HL-60/S4 treated with retinoic acid at 250 ng/mL for 4 days and 3 days (cell line): ENCODE results near the gene MAGI2.

Source experiments
- in situ Hi-C: fragments of 300-500 bp; cut with MboI; formaldehyde crosslinking; loops from 2 replicates; pipeline ENCODE4 v1.7.0; 2022; ENCODE audit warnings: low sequenced_read_pairs

Gene MAGI2

GRCh38 chr7:78760620-78761355 lies 692.7 kb downstream of the MAGI2 start:
- in situ Hi-C loops = no loop called here

GRCh38 chr7:78752554-78752953 lies 700.9 kb downstream of the MAGI2 start:
- in situ Hi-C loops = no loop called here

GRCh38 chr7:78751253-78751652 lies 702.2 kb downstream of the MAGI2 start:
- in situ Hi-C loops = no loop called here

DNA sequence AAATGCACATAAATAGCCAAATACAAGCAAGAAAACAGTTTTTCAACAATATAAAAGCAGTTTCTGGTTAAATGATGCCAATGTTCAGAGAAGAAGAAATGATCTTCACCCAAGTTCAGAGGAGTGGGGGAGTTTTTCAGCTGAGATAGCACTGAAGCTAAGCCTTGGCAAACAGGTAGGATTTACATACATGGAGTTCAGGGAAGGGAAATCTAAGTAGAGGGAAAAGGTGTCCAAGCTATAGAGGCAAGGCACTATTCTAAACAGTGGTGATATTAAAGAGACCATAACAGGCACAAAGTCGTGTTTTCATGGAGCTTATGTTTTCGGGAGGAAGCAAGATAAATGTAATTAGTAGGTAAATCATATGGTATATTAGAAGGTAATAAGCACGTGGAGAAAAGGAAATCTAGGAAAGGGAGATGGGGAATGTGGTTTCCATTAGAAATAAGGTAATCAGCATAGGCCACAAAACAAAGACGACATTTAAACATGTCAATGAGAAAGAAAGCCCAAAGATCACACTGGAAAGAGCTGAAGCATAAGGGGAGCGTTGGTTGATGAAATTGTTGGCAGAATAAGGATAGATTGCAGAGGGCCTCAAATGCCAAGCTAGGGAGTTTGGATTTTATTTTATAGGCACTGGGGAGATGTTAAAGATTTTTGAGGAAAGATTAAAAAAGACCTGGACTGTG lies 704.3 kb downstream of the MAGI2 start:
- in situ Hi-C loops = no loop called here

DNA sequence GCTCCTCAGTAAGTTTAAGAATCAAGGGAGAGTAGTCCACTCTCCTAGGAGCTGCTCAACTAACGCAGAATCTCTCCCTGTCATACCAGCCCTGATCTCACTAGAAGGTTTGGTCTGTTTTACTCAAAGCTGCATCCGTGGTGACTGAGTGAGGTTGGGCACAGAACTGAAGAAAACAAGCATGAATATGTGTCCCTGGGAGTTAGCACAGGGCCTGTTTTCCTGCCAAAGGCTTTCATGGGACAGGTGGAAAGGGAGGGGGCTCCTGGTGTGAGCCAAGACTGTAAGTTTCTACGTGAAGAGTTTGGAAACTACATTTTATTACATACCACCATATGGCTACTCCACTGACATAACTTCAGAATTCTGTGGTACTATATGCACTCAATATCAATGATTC lies 705.9 kb downstream of the MAGI2 start:
- in situ Hi-C loops = no loop called here

DNA sequence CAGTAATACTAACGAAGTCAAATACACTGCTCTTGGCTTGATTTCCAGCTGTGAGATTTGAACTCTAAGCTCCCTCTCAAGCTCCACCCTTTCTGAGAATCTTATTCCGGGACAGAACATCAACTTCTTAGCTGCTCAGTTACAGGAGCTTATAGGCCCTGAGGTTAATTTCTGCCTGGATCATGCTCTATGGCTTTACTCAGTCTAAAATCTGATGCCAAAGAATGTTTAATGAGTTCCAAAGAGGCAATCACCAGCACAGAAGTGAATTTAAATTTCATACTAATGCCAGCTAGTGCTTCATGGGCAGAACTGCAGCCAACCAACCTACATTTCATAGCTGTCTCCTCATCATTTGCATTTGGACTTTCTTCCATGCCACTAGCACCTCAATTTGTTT lies 707.2 kb downstream of the MAGI2 start:
- in situ Hi-C loops = no loop called here

DNA sequence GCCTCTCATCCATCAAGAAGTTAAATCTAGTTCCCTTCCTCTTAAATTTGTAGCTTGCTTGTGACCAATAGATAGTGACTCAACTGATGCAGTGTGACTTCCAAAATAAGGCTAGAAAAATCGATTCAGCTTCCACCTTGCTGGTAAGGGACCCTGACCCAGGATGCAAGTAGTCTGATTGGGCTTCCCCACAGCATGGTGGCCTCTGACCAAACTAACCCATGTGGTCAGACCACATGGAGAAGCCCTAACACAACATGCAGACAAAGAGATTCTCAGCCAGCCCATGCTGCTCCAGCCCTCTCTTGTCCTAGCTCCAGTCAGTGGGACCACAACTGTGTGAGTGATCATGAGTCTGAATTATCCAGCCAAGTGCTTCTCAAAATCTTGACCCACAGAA lies 710.8 kb downstream of the MAGI2 start:
- in situ Hi-C loops = no loop called here

GRCh38 chr7:78736548-78736947 lies 716.9 kb downstream of the MAGI2 start:
- in situ Hi-C loops = no loop called here

DNA sequence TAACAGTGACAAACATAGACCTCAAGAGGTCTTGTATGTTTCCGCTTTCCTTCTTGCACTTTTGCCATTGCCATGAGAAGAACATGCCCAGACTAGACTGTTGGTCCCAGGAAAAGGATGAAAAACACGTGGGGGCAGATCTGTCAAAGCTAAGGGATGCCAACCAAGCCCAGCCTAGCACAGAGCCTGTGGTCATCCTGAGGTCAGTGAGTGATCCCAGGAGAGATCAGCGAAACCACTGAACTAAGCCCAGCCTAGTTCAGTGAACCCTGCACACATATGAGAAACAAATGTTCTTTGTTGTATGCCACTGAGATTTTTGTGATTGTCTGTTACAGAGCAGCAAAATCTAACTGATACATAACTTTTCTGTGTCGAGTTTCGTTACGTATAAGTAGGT lies 718.8 kb downstream of the MAGI2 start:
- in situ Hi-C loops = no loop called here

DNA sequence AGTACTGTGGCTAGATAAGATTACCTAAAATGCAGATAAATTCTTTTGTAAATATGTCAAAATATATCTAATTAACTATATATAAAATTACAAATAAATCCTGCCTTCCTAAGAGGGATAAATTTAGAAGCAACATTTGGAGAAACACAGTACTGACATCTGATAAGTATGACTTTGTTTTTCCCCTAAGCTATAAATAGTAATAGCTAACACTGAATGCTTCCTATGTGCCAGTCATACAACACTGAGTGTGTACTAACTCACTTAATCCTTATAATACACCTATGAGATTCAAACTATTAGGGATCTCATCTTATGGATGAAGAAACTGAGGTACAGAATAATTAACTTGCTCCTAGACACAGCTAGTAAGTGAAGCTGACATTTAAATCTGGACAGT lies 733.4 kb downstream of the MAGI2 start:
- in situ Hi-C loops = no loop called here

GRCh38 chr7:78718212-78718611 lies 735.3 kb downstream of the MAGI2 start:
- in situ Hi-C loops = no loop called here

GRCh38 chr7:78716876-78717275 lies 736.6 kb downstream of the MAGI2 start:
- in situ Hi-C loops = no loop called here

- in situ Hi-C loops = no loop called here
Observed at GRCh38 chr7:78714356-78714755, 739.1 kb downstream of the MAGI2 start.

- in situ Hi-C loops = no loop called here
Observed at GRCh38 chr7:78712111-78712510, 741.4 kb downstream of the MAGI2 start.

GRCh38 chr7:78709658-78710057 lies 743.8 kb downstream of the MAGI2 start:
- in situ Hi-C loops = no loop called here

DNA sequence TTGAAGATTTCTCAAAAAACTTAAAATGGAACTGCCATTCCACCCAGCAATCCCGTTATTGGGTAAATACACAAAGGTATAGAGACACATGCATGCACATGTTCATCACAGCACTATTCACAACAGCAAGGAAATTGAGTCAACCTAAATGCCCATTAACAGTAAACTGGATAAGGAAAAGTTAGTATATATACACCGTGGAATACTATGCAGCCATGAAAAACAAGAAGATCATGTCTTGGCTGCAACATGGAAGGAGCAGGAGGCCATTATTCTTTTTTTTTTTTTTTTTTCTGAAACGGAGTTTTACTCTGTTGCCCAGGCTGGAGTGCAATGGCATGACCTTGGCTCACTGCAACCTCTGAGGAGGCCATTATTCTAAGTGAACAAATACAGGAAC lies 749.0 kb downstream of the MAGI2 start:
- in situ Hi-C loops = no loop called here

GRCh38 chr7:78703391-78703790 lies 750.1 kb downstream of the MAGI2 start:
- in situ Hi-C loops = no loop called here

GRCh38 chr7:78702770-78703169 lies 750.7 kb downstream of the MAGI2 start:
- in situ Hi-C loops = no loop called here

GRCh38 chr7:78695826-78696225 lies 757.6 kb downstream of the MAGI2 start:
- in situ Hi-C loops = no loop called here

DNA sequence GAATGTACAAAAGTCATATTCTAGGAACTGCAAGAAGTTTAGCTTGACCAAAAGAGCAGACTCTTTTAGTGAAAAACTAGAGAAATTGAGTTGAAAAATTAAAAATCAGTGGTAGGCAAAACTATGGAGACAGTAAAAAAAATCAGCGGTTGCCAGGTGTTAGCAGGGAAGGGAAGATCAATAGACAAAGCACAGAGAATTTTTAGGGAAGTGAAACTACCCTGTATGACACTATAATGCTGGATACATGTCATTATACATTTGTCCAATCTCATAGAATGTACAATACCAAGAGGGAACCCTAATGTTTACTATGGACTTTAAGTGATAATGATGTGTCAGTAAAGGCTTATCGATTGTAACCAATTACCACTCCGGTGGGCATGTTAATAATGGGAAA lies 761.9 kb downstream of the MAGI2 start:
- in situ Hi-C loops = no loop called here

GRCh38 chr7:78690174-78690573 lies 763.3 kb downstream of the MAGI2 start:
- in situ Hi-C loops = no loop called here

DNA sequence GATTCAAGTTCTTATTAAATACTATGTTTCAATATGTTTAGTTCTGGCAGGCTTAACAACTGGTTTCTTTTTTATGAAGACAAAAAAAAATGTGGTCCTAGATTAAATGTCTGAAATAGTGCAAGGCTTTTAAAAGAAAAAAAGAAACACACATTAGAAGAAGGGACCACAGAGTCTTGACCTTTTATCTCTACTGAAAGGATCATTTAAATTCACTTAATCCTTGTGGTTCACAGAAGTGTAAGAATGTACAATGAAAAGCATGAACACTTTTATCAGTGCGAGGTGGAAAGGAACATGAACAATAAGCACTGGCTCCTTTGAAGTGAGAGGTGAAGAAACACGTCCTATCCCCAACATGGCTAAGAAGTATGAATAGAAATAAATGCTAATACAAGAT lies 765.1 kb downstream of the MAGI2 start:
- in situ Hi-C loops = no loop called here

DNA sequence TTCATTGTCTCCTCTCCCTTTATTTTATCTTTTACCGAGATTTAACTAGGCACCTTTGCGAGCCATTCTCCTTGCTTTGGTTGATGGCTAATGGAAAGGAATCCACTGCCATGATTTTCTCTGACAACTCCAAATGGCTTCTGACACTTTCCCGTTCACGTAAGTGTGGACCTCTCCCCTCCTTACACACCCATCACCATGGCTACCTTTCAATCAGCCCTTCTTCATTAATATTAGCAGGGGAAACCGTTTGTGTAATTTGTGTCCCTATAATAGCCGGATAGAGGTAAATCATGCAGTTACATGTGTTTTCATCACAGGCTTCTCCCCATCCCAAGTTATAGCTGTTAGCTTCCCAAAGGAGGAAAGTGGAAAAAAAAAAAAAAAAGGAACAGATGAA lies 767.3 kb downstream of the MAGI2 start:
- in situ Hi-C loops = no loop called here
